ENCODE results near the gene OR9A4. TPM values are rescaled to one million over a fixed set of nuclear protein-coding genes. Genes with fewer than 3 reads are reported as not detected.

Gene OR9A4
- total RNA-seq, 1 donor from 2014 or later: not detected

- Mint-ChIP-seq H3K4me3 (ENCODE audit: unreplicated experiment) (no peak overlapping the region), H3K36me3 (ENCODE audit: low read depth, unreplicated experiment) (no peaks in the 10 kb centered on the region), H3K4me1 (ENCODE audit: low read depth, unreplicated experiment) (no peaks in the 10 kb centered on the region), H3K27ac (ENCODE audit: unreplicated experiment) (no peak overlapping the region), H3K9me3 (ENCODE audit: unreplicated experiment) (no peaks in the 10 kb centered on the region), H3K27me3 (ENCODE audit: low read depth, unreplicated experiment) (no peaks in the 10 kb centered on the region)
- H4K20me1 ChIP-seq (ENCODE audit: insufficient read depth, low read length): no peaks in the 10 kb centered on the region
- TF ChIP-seq CTCF (IDR thresholded peaks at IDR 0.05; ENCODE audit: insufficient read depth, low read depth, low read length): no peak
- no peak for TF ChIP-seq EZH2 (IDR thresholded peaks at IDR 0.05; ENCODE audit: insufficient read depth, low read length)
- no peaks in the 10 kb centered on the region for H3K27me3 ChIP-seq (ENCODE audit: insufficient read depth, low read length)
- no peaks in the 10 kb centered on the region for H3K36me3 ChIP-seq (ENCODE audit: insufficient read depth, low read length)
- no peaks in the 10 kb centered on the region for H3K9me3 ChIP-seq (ENCODE audit: insufficient read depth, low read depth, low read length)
- no peak for DNase-seq (ENCODE audit: low read depth)
- H3K4me3 ChIP-seq (ENCODE audit: insufficient read depth, low read depth, low read length): no peak overlapping the region
- H3K4me1 ChIP-seq (ENCODE audit: insufficient read depth, low read length): no peaks in the 10 kb centered on the region
- H3K9ac ChIP-seq (ENCODE audit: low read length): no peak overlapping the region
- no peak overlapping the region for H2AFZ ChIP-seq (ENCODE audit: low read depth, low read length)
- no peaks in the 10 kb centered on the region for H3K79me2 ChIP-seq (ENCODE audit: insufficient read depth, low read length)
- no peak overlapping the region for H3K4me2 ChIP-seq (ENCODE audit: low read length)
- FAIRE-seq: no peak
- no peak overlapping the region for H3K27ac ChIP-seq (ENCODE audit: low read depth, low read length)
Observed at GRCh38 chr7:141950806-141951205, 34.6 kb downstream of the OR9A4 start.

- H3K27me3 Mint-ChIP-seq (ENCODE audit: low read depth, unreplicated experiment): no peaks in the 10 kb centered on the region
Observed at GRCh38 chr7:141952461-141952860, 36.3 kb downstream of the OR9A4 start.

More at GRCh38 chr7:141952461-141952860, 36.3 kb downstream of the OR9A4 start:
- Histone ChIP-seq H3K4me3 (ENCODE audit: insufficient read depth, low read depth, low read length) (no peak overlapping the region), H3K36me3 (ENCODE audit: insufficient read depth, low read length) (no peaks in the 10 kb centered on the region), H4K20me1 (ENCODE audit: insufficient read depth, low read length) (no peaks in the 10 kb centered on the region), H3K27me3 (ENCODE audit: insufficient read depth, low read length) (no peaks in the 10 kb centered on the region), H3K9ac (ENCODE audit: low read length) (no peak overlapping the region), H2AFZ (ENCODE audit: low read depth, low read length) (no peak overlapping the region), H3K9me3 (ENCODE audit: insufficient read depth, low read depth, low read length) (no peaks in the 10 kb centered on the region), H3K79me2 (ENCODE audit: insufficient read depth, low read length) (no peaks in the 10 kb centered on the region), H3K27ac (ENCODE audit: low read depth, low read length) (no peak overlapping the region), H3K4me1 (ENCODE audit: insufficient read depth, low read length) (no peaks in the 10 kb centered on the region), H3K4me2 (ENCODE audit: low read length) (no peak overlapping the region)
- no peaks in the 10 kb centered on the region for H3K9me3 Mint-ChIP-seq (ENCODE audit: unreplicated experiment)
- DNase-seq (ENCODE audit: low read depth) (no peak), FAIRE-seq (no peak)
- TF ChIP-seq EZH2 (IDR thresholded peaks at IDR 0.05; ENCODE audit: insufficient read depth, low read length): no peak
- no peak for TF ChIP-seq CTCF (IDR thresholded peaks at IDR 0.05; ENCODE audit: insufficient read depth, low read depth, low read length)
- no peak overlapping the region for H3K4me3 Mint-ChIP-seq (ENCODE audit: unreplicated experiment)
- no peaks in the 10 kb centered on the region for H3K4me1 Mint-ChIP-seq (ENCODE audit: low read depth, unreplicated experiment)
- no peak overlapping the region for H3K27ac Mint-ChIP-seq (ENCODE audit: unreplicated experiment)
- no peaks in the 10 kb centered on the region for H3K36me3 Mint-ChIP-seq (ENCODE audit: low read depth, unreplicated experiment)
